GM12865 (cell line): Measurements from ENCODE around the gene RAB4A.

Experiments used
- DNase-seq: peaks from one replicate; pipeline ENCODE4 v3.0.0; 2010; ENCODE audit warnings: low read depth
- H3K4me3 ChIP-seq: 2 replicates; pipeline ENCODE4 v1.5.1; 2011; ENCODE audit warnings: mild to moderate bottlenecking, low read depth, low read length, control low read depth
- CTCF ChIP-seq: IDR thresholded peaks from 2 replicates; pipeline ENCODE4 v1.5.1; 2011; ENCODE audit warnings: low read length, control low read depth, low read depth, inconsistent platforms; ENCODE audit not compliant: insufficient read depth; ENCODE audit errors: missing control alignments

The RAB4A gene

GRCh38 chr1:229231754-229232119 is 39.2 kb upstream of the RAB4A start:
- no peak for DNase-seq
- H3K4me3 ChIP-seq: no peak overlapping the region
- no peak for TF ChIP-seq CTCF

- no peak overlapping the region for H3K4me3 ChIP-seq
- TF ChIP-seq CTCF: no peak
- DNase-seq: no peak
These were observed 35.9 kb upstream of the RAB4A start for GRCh38 chr1:229234870-229235472.

GRCh38 chr1:229237320-229237719 is 33.6 kb upstream of the RAB4A start:
- TF ChIP-seq CTCF: no peak
- H3K4me3 ChIP-seq: no peak overlapping the region
- no peak for DNase-seq

GRCh38 chr1:229238231-229238630 is 32.7 kb upstream of the RAB4A start:
- DNase-seq: no peak
- no peak for TF ChIP-seq CTCF
- no peak overlapping the region for H3K4me3 ChIP-seq

GRCh38 chr1:229238674-229239415 is 32.1 kb upstream of the RAB4A start:
- no peak for TF ChIP-seq CTCF
- H3K4me3 ChIP-seq: no peak overlapping the region
- no peak for DNase-seq

- no peak overlapping the region for H3K4me3 ChIP-seq
- TF ChIP-seq CTCF: no peak
- DNase-seq: no peak
These were observed 30.4 kb upstream of the RAB4A start for GRCh38 chr1:229240532-229240931.

GRCh38 chr1:229241390-229241789 is 29.5 kb upstream of the RAB4A start:
- H3K4me3 ChIP-seq: no peak overlapping the region
- TF ChIP-seq CTCF: no peak
- DNase-seq: no peak
